ENCODE data around the gene KRT81.

DNA sequence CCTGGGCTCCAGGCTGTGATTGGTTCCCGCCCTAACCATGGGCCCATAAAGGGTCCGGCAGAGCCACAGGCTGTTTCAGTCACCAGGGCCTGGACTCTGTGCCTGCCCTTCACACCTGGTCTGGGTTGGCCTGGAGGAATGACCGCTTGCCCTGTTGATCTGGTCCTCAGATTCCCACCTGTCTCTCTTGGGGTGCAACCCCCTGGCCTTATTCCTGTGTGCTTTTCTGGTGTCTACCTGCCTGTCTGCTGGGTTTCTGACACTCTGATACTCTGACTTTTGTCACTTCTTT is 32.8 kb upstream of the KRT81 start:
- TF ChIP-seq, protein P1, sequence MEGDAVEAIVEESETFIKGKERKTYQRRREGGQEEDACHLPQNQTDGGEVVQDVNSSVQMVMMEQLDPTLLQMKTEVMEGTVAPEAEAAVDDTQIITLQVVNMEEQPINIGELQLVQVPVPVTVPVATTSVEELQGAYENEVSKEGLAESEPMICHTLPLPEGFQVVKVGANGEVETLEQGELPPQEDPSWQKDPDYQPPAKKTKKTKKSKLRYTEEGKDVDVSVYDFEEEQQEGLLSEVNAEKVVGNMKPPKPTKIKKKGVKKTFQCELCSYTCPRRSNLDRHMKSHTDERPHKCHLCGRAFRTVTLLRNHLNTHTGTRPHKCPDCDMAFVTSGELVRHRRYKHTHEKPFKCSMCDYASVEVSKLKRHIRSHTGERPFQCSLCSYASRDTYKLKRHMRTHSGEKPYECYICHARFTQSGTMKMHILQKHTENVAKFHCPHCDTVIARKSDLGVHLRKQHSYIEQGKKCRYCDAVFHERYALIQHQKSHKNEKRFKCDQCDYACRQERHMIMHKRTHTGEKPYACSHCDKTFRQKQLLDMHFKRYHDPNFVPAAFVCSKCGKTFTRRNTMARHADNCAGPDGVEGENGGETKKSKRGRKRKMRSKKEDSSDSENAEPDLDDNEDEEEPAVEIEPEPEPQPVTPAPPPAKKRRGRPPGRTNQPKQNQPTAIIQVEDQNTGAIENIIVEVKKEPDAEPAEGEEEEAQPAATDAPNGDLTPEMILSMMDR (IDR thresholded peaks at IDR 0.05): no peak
- no peak for TF ChIP-seq POLR2A (IDR thresholded peaks at IDR 0.05)

Measured in breast epithelium (tissue), 3 donors.